ENCODE measurements around the gene VPS16.
"Not testable (repeated sequence)": the region's sequence is repeated elsewhere in the genome, so short reads cannot be mapped to it uniquely, and the experiment has no call there.

Gene VPS16

GRCh38 chr20:2883726-2884637 is 43.4 kb downstream of the VPS16 start:
- Mint-ChIP-seq H3K4me1 (ENCODE audit: low read depth) (peaks cover 66% of the 10 kb centered on the region), H3K27me3 (no peaks in the 10 kb centered on the region), H3K4me3 (no peak overlapping the region), H3K36me3 (peaks cover 2% of the 10 kb centered on the region), H3K9me3 (ENCODE audit: low read depth) (no peaks in the 10 kb centered on the region), H3K27ac (no peak overlapping the region)

- Mint-ChIP-seq H3K9me3 (ENCODE audit: low read depth) (no peaks in the 10 kb centered on the region), H3K4me1 (ENCODE audit: low read depth) (peaks cover 74% of the 10 kb centered on the region), H3K36me3 (peaks cover 8% of the 10 kb centered on the region), H3K4me3 (no peak overlapping the region), H3K27ac (no peak overlapping the region), H3K27me3 (no peaks in the 10 kb centered on the region)
These were observed 47.2 kb downstream of the VPS16 start for GRCh38 chr20:2887715-2888114.

GRCh38 chr20:2888224-2888955 is 47.8 kb downstream of the VPS16 start:
- H3K4me1 Mint-ChIP-seq (ENCODE audit: low read depth): peaks cover 78% of the 10 kb centered on the region
- H3K27ac Mint-ChIP-seq: peak overlapping the region; percentile 18
- no peaks in the 10 kb centered on the region for H3K9me3 Mint-ChIP-seq (ENCODE audit: low read depth)
- H3K27me3 Mint-ChIP-seq: no peaks in the 10 kb centered on the region
- H3K4me3 Mint-ChIP-seq: no peak overlapping the region
- H3K36me3 Mint-ChIP-seq: peaks cover 8% of the 10 kb centered on the region

GRCh38 chr20:2889209-2889608 is 48.7 kb downstream of the VPS16 start:
- H3K4me3 Mint-ChIP-seq: no peak overlapping the region
- H3K36me3 Mint-ChIP-seq: peaks cover 7% of the 10 kb centered on the region
- H3K4me1 Mint-ChIP-seq (ENCODE audit: low read depth): peaks cover 71% of the 10 kb centered on the region
- H3K27me3 Mint-ChIP-seq: no peaks in the 10 kb centered on the region
- H3K27ac Mint-ChIP-seq: no peak overlapping the region
- no peaks in the 10 kb centered on the region for H3K9me3 Mint-ChIP-seq (ENCODE audit: low read depth)

GRCh38 chr20:2889797-2890196 is 49.3 kb downstream of the VPS16 start:
- H3K9me3 Mint-ChIP-seq (ENCODE audit: low read depth): no peaks in the 10 kb centered on the region
- H3K4me3 Mint-ChIP-seq: no peak overlapping the region
- H3K27ac Mint-ChIP-seq: no peak overlapping the region
- peaks cover 65% of the 10 kb centered on the region for H3K4me1 Mint-ChIP-seq (ENCODE audit: low read depth)
- peaks cover 9% of the 10 kb centered on the region for H3K36me3 Mint-ChIP-seq
- no peaks in the 10 kb centered on the region for H3K27me3 Mint-ChIP-seq

GRCh38 chr20:2890742-2891141 is 50.2 kb downstream of the VPS16 start:
- Mint-ChIP-seq H3K27me3 (no peaks in the 10 kb centered on the region), H3K4me3 (no peak overlapping the region), H3K27ac (peak overlapping the region; percentile 42), H3K36me3 (peaks cover 9% of the 10 kb centered on the region), H3K9me3 (ENCODE audit: low read depth) (no peaks in the 10 kb centered on the region), H3K4me1 (ENCODE audit: low read depth) (peaks cover 56% of the 10 kb centered on the region)

GRCh38 chr20:2891343-2891742 is 50.8 kb downstream of the VPS16 start:
- Mint-ChIP-seq H3K27me3 (no peaks in the 10 kb centered on the region), H3K4me1 (ENCODE audit: low read depth) (peaks cover 54% of the 10 kb centered on the region), H3K4me3 (no peak overlapping the region)

GRCh38 chr20:2892376-2892775 is 51.8 kb downstream of the VPS16 start:
- H3K27ac Mint-ChIP-seq: peak overlapping the region; percentile 56
- H3K4me1 Mint-ChIP-seq (ENCODE audit: low read depth): peaks cover 58% of the 10 kb centered on the region
- no peaks in the 10 kb centered on the region for H3K9me3 Mint-ChIP-seq (ENCODE audit: low read depth)
- no peak overlapping the region for H3K4me3 Mint-ChIP-seq
- H3K27me3 Mint-ChIP-seq: no peaks in the 10 kb centered on the region
- H3K36me3 Mint-ChIP-seq: peaks cover 16% of the 10 kb centered on the region

More at GRCh38 chr20:2891343-2891742, 50.8 kb downstream of the VPS16 start:
- Mint-ChIP-seq H3K36me3 (peaks cover 11% of the 10 kb centered on the region), H3K9me3 (ENCODE audit: low read depth) (no peaks in the 10 kb centered on the region), H3K27ac (peak overlapping the region; percentile 42)

GRCh38 chr20:2894221-2894620 is 53.7 kb downstream of the VPS16 start:
- Mint-ChIP-seq H3K27me3 (no peaks in the 10 kb centered on the region), H3K27ac (no peak overlapping the region), H3K9me3 (ENCODE audit: low read depth) (no peaks in the 10 kb centered on the region), H3K4me3 (no peak overlapping the region), H3K36me3 (peaks cover 16% of the 10 kb centered on the region), H3K4me1 (ENCODE audit: low read depth) (peaks cover 50% of the 10 kb centered on the region)

GRCh38 chr20:2895154-2895553 is 54.6 kb downstream of the VPS16 start:
- H3K27ac Mint-ChIP-seq; H3K4me3 Mint-ChIP-seq; H3K9me3 Mint-ChIP-seq (ENCODE audit: low read depth); H3K27me3 Mint-ChIP-seq: not testable (repeated sequence)
- Mint-ChIP-seq H3K4me1 (ENCODE audit: low read depth) (peaks cover 52% of the 10 kb centered on the region), H3K36me3 (peaks cover 16% of the 10 kb centered on the region)

GRCh38 chr20:2899243-2899642 is 58.7 kb downstream of the VPS16 start:
- H3K9me3 Mint-ChIP-seq (ENCODE audit: low read depth): no peaks in the 10 kb centered on the region
- H3K27me3 Mint-ChIP-seq: no peaks in the 10 kb centered on the region
- H3K4me3 Mint-ChIP-seq: no peak overlapping the region
- peak overlapping the region; percentile 50 for H3K27ac Mint-ChIP-seq
- H3K36me3 Mint-ChIP-seq: peaks cover 9% of the 10 kb centered on the region
- H3K4me1 Mint-ChIP-seq (ENCODE audit: low read depth): peaks cover 50% of the 10 kb centered on the region

GRCh38 chr20:2900845-2901592 is 60.5 kb downstream of the VPS16 start:
- Mint-ChIP-seq H3K27ac (peak overlapping the region; percentile 22), H3K4me3 (peak overlapping the region; percentile 40), H3K27me3 (no peaks in the 10 kb centered on the region), H3K4me1 (ENCODE audit: low read depth) (peaks cover 58% of the 10 kb centered on the region), H3K36me3 (peaks cover 8% of the 10 kb centered on the region), H3K9me3 (ENCODE audit: low read depth) (no peaks in the 10 kb centered on the region)

GRCh38 chr20:2902291-2902690 is 61.7 kb downstream of the VPS16 start:
- no peak overlapping the region for H3K27ac Mint-ChIP-seq
- H3K27me3 Mint-ChIP-seq: no peaks in the 10 kb centered on the region
- no peak overlapping the region for H3K4me3 Mint-ChIP-seq
- peaks cover 53% of the 10 kb centered on the region for H3K4me1 Mint-ChIP-seq (ENCODE audit: low read depth)
- H3K9me3 Mint-ChIP-seq (ENCODE audit: low read depth): no peaks in the 10 kb centered on the region
- H3K36me3 Mint-ChIP-seq: peaks cover 2% of the 10 kb centered on the region

- no peaks in the 10 kb centered on the region for H3K27me3 Mint-ChIP-seq
- no peak overlapping the region for H3K4me3 Mint-ChIP-seq
- H3K4me1 Mint-ChIP-seq (ENCODE audit: low read depth): peaks cover 50% of the 10 kb centered on the region
- no peak overlapping the region for H3K27ac Mint-ChIP-seq
- H3K36me3 Mint-ChIP-seq: peaks cover 2% of the 10 kb centered on the region
- no peaks in the 10 kb centered on the region for H3K9me3 Mint-ChIP-seq (ENCODE audit: low read depth)
These were observed 62.3 kb downstream of the VPS16 start for GRCh38 chr20:2902818-2903217.

- no peaks in the 10 kb centered on the region for H3K9me3 Mint-ChIP-seq (ENCODE audit: low read depth)
- no peak overlapping the region for H3K4me3 Mint-ChIP-seq
- no peaks in the 10 kb centered on the region for H3K27me3 Mint-ChIP-seq
- H3K36me3 Mint-ChIP-seq: peaks cover 2% of the 10 kb centered on the region
- no peak overlapping the region for H3K27ac Mint-ChIP-seq
- peaks cover 54% of the 10 kb centered on the region for H3K4me1 Mint-ChIP-seq (ENCODE audit: low read depth)
These were observed 63.1 kb downstream of the VPS16 start for GRCh38 chr20:2903686-2904085.
